Body of pancreas (tissue), 4 donors: Measurements from ENCODE around the gene PMPCA. TPM values are rescaled to one million over a fixed set of nuclear protein-coding genes. Genes with fewer than 3 reads are reported as not detected.

Experiments
- ATAC-seq: fragments of 150-250 bp; one replicate; pipeline ENCODE4 v1.9.1; 2016
- DNase-seq, 4 donors: peaks; one replicate each; pipeline ENCODE4 v3.0.0-alpha.2; 2019
- H3K27ac ChIP-seq, 4 donors: fragments of 200-600 bp; sonication (generic); 1 replicate in 3 of 4; 2 replicates in 1 of 4; pipeline versions ENCODE4 v1.5.1 to v1.6.1; 2016 to 2019; ENCODE audit warnings: mild to moderate bottlenecking in 1 of 4, mixed read lengths in 1 of 4, moderate library complexity in 1 of 4
- H3K27me3 ChIP-seq, 2 donors: fragments of 200-600 bp; sonication (generic); one replicate each; pipeline ENCODE4 v1.6.0; 2016; ENCODE audit warnings: mild to moderate bottlenecking in 1 of 2
- H3K36me3 ChIP-seq, 2 donors: fragments of 200-600 bp; sonication (generic); replicated peaks in 1 of 2; 2 replicates each; pipeline ENCODE4 v1.5.1; 2016; ENCODE audit warnings: low read depth in 2 of 2; ENCODE audit not compliant: insufficient read depth in 1 of 2
- H3K4me1 ChIP-seq: fragments of 200-600 bp; sonication (generic); one replicate; pipeline ENCODE4 v1.6.0; 2016
- H3K4me3 ChIP-seq, 2 donors: fragments of 200-600 bp; sonication (generic); 1 replicate in 1 of 2; 2 replicates in 1 of 2; pipeline ENCODE4 v1.5.1; 2016 to 2019
- H3K9me3 ChIP-seq, 3 donors: fragments of 200-600 bp; sonication (generic); 1 replicate in 2 of 3; 2 replicates in 1 of 3; pipeline ENCODE4 v1.5.1; 2016
- CTCF ChIP-seq, 7 experiments: fragments of 450-650 bp in 4 of 7; fragments of 200-600 bp in 3 of 7; sonication (generic) in 3 of 7; IDR thresholded peaks; one replicate each; pipeline ENCODE4 v1.5.1; 2016 to 2019; ENCODE audit warnings: antibody characterized with exemption in 7 of 7
- POLR2A ChIP-seq, 3 donors: fragments of 450-650 bp; IDR thresholded peaks; one replicate each; pipeline ENCODE4 v1.6.1; 2016; ENCODE audit warnings: antibody characterized with exemption in 3 of 3, mild to moderate bottlenecking in 2 of 3
- WGBS, 2 donors: methylation state at CpG; one replicate each; pipeline ENCODE4 v1.1.5; 2017; 5-methylcytosine and 5-hydroxymethylcytosine counted together
- intact Hi-C: fragments of 100-400 bp; cut with DNase I; formaldehyde crosslinking; loops from one replicate; pipeline ENCODE4 v1.15.1; 2023
- total RNA-seq, 2 donors: library from RNA; depleted of rRNA; stranded (reverse); fragments of >200 nt; gene quantifications; one replicate each; pipeline ENCODE4 v1.1.0, GENCODE V29; 2016

The PMPCA gene
- total RNA-seq, 2 donors from 2014 or later, result 23.6 to 25.1 TPM

GRCh38 chr9:136416427-136416826 is 6.0 kb downstream of the PMPCA start:
- no peak overlapping the region for H3K27ac ChIP-seq
- H3K4me1 ChIP-seq, result peaks cover 7% of the 10 kb centered on the region
- H3K36me3 ChIP-seq, result peaks cover 19 to 46% of the 10 kb centered on the region in 2 donors
- H3K4me3 ChIP-seq, result no peak overlapping the region
- intact Hi-C loops, result no loop called here
- no peak for DNase-seq
- 91 to 95% methylated on average over 8 of the region's 8 CpGs for WGBS, 2 donors
- TF ChIP-seq POLR2A (IDR thresholded peaks at IDR 0.05) (no peak), CTCF (IDR thresholded peaks at IDR 0.05) (no peak)
- H3K9me3 ChIP-seq, result no peaks in the 10 kb centered on the region
- no peaks in the 10 kb centered on the region for H3K27me3 ChIP-seq
- ATAC-seq, result no peak

GRCh38 chr9:136416914-136417313 is 6.5 kb downstream of the PMPCA start:
- TF ChIP-seq POLR2A (IDR thresholded peaks at IDR 0.05) (no peak), CTCF (IDR thresholded peaks at IDR 0.05) (no peak)
- Histone ChIP-seq H3K4me1 (peaks cover 2% of the 10 kb centered on the region), H3K9me3 (no peaks in the 10 kb centered on the region), H3K4me3 (no peak overlapping the region), H3K36me3 (peaks cover 19 to 49% of the 10 kb centered on the region in 2 donors), H3K27ac (no peak overlapping the region), H3K27me3 (no peaks in the 10 kb centered on the region)
- intact Hi-C loops, result no loop called here
- no peak for ATAC-seq
- DNase-seq, result no peak
- 92 to 95% methylated on average over 12 to 19 of the region's 19 CpGs for WGBS, 2 donors

- DNase-seq (no peak), ATAC-seq (no peak)
- WGBS, 2 donors, result 89 to 92% methylated on average over 33 to 47 of the region's 48 CpGs
- TF ChIP-seq CTCF (IDR thresholded peaks at IDR 0.05) (no peak), POLR2A (IDR thresholded peaks at IDR 0.05) (no peak)
- no peak overlapping the region for H3K4me3 ChIP-seq
- intact Hi-C loops, result no loop called here
- H3K9me3 ChIP-seq, result no peaks in the 10 kb centered on the region
- no peak overlapping the region for H3K27ac ChIP-seq
- H3K36me3 ChIP-seq, result peaks cover 19 to 59% of the 10 kb centered on the region in 2 donors
- H3K27me3 ChIP-seq, result no peaks in the 10 kb centered on the region
- no peaks in the 10 kb centered on the region for H3K4me1 ChIP-seq
Measured at GRCh38 chr9:136418182-136419091, 8.0 kb downstream of the PMPCA start.

GRCh38 chr9:136419092-136419420 is 8.6 kb downstream of the PMPCA start:
- Histone ChIP-seq H3K36me3 (peaks cover 19 to 54% of the 10 kb centered on the region in 2 donors), H3K27ac (no peak overlapping the region), H3K4me1 (no peaks in the 10 kb centered on the region), H3K27me3 (no peaks in the 10 kb centered on the region), H3K9me3 (no peaks in the 10 kb centered on the region), H3K4me3 (no peak overlapping the region)
- TF ChIP-seq POLR2A (IDR thresholded peaks at IDR 0.05), result no peak
- no peak for TF ChIP-seq CTCF (IDR thresholded peaks at IDR 0.05)
- WGBS, 2 donors, result 90 to 94% methylated on average over 10 to 12 of the region's 12 CpGs
- intact Hi-C loops, result no loop called here
- DNase-seq (no peak), ATAC-seq (no peak)

GRCh38 chr9:136421791-136422190 is 11.3 kb downstream of the PMPCA start:
- Histone ChIP-seq H3K27ac (no peak overlapping the region), H3K4me3 (no peak overlapping the region), H3K36me3 (peaks cover 19 to 42% of the 10 kb centered on the region in 2 donors), H3K9me3 (no peaks in the 10 kb centered on the region), H3K27me3 (no peaks in the 10 kb centered on the region), H3K4me1 (no peaks in the 10 kb centered on the region)
- DNase-seq (no peak), ATAC-seq (no peak)
- WGBS, 2 donors, result 87 to 100% methylated on average over 1 to 21 of the region's 21 CpGs
- TF ChIP-seq POLR2A (IDR thresholded peaks at IDR 0.05), result no peak
- TF ChIP-seq CTCF (IDR thresholded peaks at IDR 0.05), result no peak
- intact Hi-C loops, result no loop called here
